GM21526 (cell line): ENCODE results near the gene BLOC1S3.
"Not testable (repeated sequence)": the region's sequence is repeated elsewhere in the genome, so short reads cannot be mapped to it uniquely, and the experiment has no call there.

Experiments used
- ATAC-seq: cut with Tn5 transposase; IDR thresholded peaks from one replicate; pipeline ENCODE4 v1.9.1; 2021; ENCODE audit warnings: moderate library complexity; ENCODE audit not compliant: unreplicated experiment, low FRiP score

BLOC1S3 gene

GRCh38 chr19:45217957-45218334 lies 39.4 kb downstream of the BLOC1S3 start:
- ATAC-seq: no peak

DNA sequence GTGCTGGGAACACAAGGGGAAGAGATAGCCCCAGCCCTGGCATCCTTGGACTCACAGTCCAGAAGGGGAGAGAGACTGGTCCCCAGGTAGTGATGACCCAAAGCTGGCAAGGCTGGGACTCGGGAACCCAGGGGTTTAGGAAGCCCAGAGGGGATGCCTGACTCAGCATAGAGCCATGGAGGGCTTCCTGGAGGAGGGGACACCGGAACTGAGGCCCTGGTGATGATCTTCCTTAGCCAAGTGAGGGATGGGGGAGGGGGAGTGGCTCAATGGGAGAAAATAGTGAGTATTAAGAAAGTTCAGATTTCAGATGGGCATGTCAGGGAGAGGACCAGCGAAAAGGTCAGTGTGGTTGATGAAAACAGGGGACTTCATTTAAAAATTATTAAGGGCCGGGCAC lies 39.8 kb downstream of the BLOC1S3 start:
- no peak for ATAC-seq

DNA sequence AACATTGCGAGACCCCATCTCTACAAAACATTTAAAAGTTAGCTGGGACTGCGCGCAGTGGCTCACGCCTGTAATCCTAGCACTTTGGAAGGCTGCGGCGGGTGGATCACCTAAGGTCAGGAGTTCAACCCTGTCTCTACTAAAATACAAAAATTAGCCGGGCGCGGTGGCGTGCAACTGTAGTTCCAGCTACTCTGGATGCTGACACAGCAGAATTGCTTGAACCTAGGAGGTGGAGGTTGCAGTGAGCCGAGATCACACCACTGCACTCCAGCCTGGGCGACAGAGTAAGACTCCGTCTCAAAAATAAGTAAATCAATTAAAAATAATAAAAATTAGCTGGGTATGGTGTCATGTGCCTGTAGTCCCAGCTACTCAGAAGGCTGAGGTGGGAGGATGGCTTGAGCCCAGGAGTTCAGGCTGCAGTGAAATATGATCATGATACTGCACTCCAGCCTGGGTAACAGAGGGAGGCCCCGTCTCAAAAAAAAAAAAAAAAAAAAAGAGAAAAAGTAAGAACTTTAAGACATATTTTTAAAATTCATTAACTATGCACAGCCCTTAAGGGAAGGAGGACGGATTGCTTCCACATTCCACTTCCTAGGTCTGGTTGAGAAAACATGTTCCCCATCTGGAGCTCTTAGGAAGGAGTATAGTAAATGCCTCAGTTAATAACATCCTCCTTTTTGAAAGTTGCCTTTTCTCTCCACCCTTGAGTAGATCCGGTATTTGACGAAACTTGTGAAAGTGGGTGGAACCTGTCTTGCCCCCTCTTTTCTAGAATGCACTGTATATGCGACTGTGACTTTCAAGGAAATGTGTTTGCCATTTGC lies 40.5 kb downstream of the BLOC1S3 start:
- ATAC-seq: no peak

- ATAC-seq: no peak
Observed at GRCh38 chr19:45222724-45223123, 44.1 kb downstream of the BLOC1S3 start.

GRCh38 chr19:45223879-45224278 lies 45.3 kb downstream of the BLOC1S3 start:
- ATAC-seq: no peak

DNA sequence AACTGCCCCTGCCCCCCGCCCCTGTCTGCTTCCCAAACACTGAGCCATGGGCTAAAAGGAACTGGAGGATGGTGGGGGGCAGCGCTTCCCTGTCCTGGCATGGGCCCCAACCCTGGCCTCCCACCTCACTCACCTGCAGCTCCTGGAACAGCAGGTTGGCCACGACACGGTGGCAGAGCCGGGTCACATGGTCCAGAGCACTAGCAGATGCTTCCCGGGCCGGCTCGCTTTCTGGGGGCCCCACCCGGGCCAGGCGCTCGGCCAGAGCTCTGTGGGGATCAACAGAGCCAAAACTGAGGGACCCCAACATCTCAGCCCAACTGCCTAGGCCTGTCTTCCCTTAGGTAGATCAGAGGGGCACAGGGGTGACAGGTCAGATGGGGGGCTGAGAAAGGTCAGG lies 46.1 kb downstream of the BLOC1S3 start:
- no peak for ATAC-seq

DNA sequence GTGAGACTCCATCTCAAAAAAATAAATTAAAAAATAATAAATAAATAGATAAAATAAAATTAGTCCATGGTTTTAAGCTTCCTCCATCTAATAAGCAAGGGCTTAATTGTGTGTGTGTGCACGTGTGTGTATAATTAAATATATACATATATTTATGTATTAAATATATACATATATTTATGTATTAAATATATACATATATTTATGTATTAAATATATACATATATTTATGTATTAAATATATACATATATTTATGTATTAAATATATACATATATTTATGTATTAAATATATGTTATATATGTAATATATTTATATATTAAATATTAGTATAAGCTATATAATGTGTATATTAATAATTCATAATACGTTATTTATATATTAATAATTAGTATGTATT lies 50.5 kb downstream of the BLOC1S3 start:
- not testable (repeated sequence) for ATAC-seq
